HEK293 (cell line): ENCODE results near the gene LTBP1.

Experiments
- CTCF ChIA-PET: fragments of 350-600 bp; formaldehyde crosslinking; extraction: SDS; loops from one replicate; lab custom pipeline; 2021; ENCODE audit warnings: antibody characterized with exemption; lab: Yijun Ruan, JAX
- POLR2A ChIA-PET: fragments of 300-600 bp; formaldehyde crosslinking; extraction: SDS; loops from one replicate; lab custom pipeline; 2020; ENCODE audit warnings: antibody characterized with exemption, inconsistent platforms; lab: Yijun Ruan, JAX
- H3K27ac ChIP-seq: fragments of 200-500 bp; sonication (Bioruptor generic); 2 replicates; pipeline ENCODE4 v1.5.1; 2014; ENCODE audit warnings: low read depth, low read length, control low read depth, inconsistent platforms; ENCODE audit errors: extremely low read depth
- H3K36me3 ChIP-seq, 2 experiments: fragments of 200-500 bp in 1 of 2; sonication (Bioruptor generic) in 1 of 2; 1 replicate in 1 of 2; 2 replicates in 1 of 2; pipeline ENCODE4 v1.5.1; 2014 to 2017; ENCODE audit warnings: inconsistent platforms in 2 of 2, low read length in 2 of 2; ENCODE audit not compliant: control insufficient read depth in 2 of 2, insufficient read depth in 1 of 2
- H3K4me1 ChIP-seq: fragments of 200-500 bp; sonication (Bioruptor generic); 2 replicates; pipeline ENCODE4 v1.5.1; 2014; ENCODE audit warnings: mild to moderate bottlenecking, low read length, inconsistent platforms; ENCODE audit not compliant: control insufficient read depth, insufficient read depth
- H3K4me3 ChIP-seq: 2 replicates; pipeline ENCODE4 v1.5.1; 2011; ENCODE audit warnings: low read depth, mild to moderate bottlenecking, control low read depth, low read length, moderate library complexity
- H3K9me3 ChIP-seq: fragments of 200-500 bp; sonication (Bioruptor generic); 2 replicates; pipeline ENCODE4 v1.5.1; 2014; ENCODE audit warnings: low read depth, low read length, inconsistent platforms; ENCODE audit not compliant: control insufficient read depth, insufficient read depth
- CTCF ChIP-seq: fragments of 450-650 bp; formaldehyde crosslinking; IDR thresholded peaks from 2 replicates; pipeline ENCODE4 v1.5.1; 2016; ENCODE audit warnings: missing biosample characterization, missing genetic modification characterization
- HOXC10 ChIP-seq: sonication (generic); formaldehyde crosslinking; IDR thresholded peaks from 2 replicates; pipeline ENCODE4 v1.8.1; 2023; ENCODE audit warnings: mild to moderate bottlenecking, missing genetic modification reagents
- KLF1 ChIP-seq: fragments of 450-650 bp; formaldehyde crosslinking; IDR thresholded peaks from 2 replicates; pipeline ENCODE4 v1.5.1; 2016; ENCODE audit warnings: missing biosample characterization, missing genetic modification characterization
- KLF7 ChIP-seq: fragments of 450-650 bp; formaldehyde crosslinking; IDR thresholded peaks from 2 replicates; pipeline ENCODE4 v1.5.1; 2016; ENCODE audit warnings: missing biosample characterization, missing genetic modification characterization, borderline replicate concordance
- PATZ1 ChIP-seq: fragments of 450-650 bp; formaldehyde crosslinking; IDR thresholded peaks from 2 replicates; pipeline ENCODE4 v1.5.1; 2016; ENCODE audit warnings: missing biosample characterization, missing genetic modification characterization
- ZBTB10 ChIP-seq: fragments of 450-650 bp; formaldehyde crosslinking; IDR thresholded peaks from 2 replicates; pipeline ENCODE4 v1.5.1; 2016; ENCODE audit warnings: missing biosample characterization, missing genetic modification characterization
- ZBTB26 ChIP-seq: fragments of 450-650 bp; formaldehyde crosslinking; optimal IDR thresholded peaks from 2 replicates; pipeline ENCODE3; 2016; ENCODE audit warnings: missing biosample characterization, mild to moderate bottlenecking, missing genetic modification characterization
- ZBTB49 ChIP-seq: fragments of 450-650 bp; formaldehyde crosslinking; IDR thresholded peaks from 2 replicates; pipeline ENCODE4 v1.5.1; 2016; ENCODE audit warnings: missing biosample characterization, missing genetic modification characterization, low read depth
- ZNF112 ChIP-seq: fragments of 450-650 bp; formaldehyde crosslinking; IDR thresholded peaks from 2 replicates; pipeline ENCODE4 v1.5.0; 2017; ENCODE audit warnings: missing biosample characterization, missing genetic modification characterization
- ZNF132 ChIP-seq: fragments of 450-650 bp; formaldehyde crosslinking; IDR thresholded peaks from 2 replicates; pipeline ENCODE4 v1.5.1; 2017; ENCODE audit warnings: missing biosample characterization, missing genetic modification characterization, borderline replicate concordance
- ZNF2 ChIP-seq: fragments of 450-650 bp; formaldehyde crosslinking; IDR thresholded peaks from 2 replicates; pipeline ENCODE4 v1.5.1; 2016; ENCODE audit warnings: missing biosample characterization, missing genetic modification characterization
- ZNF518A ChIP-seq: fragments of 450-650 bp; formaldehyde crosslinking; conservative IDR thresholded peaks from 2 replicates; pipeline ENCODE4 v1.5.1; 2016; ENCODE audit warnings: low read depth, missing biosample characterization, missing genetic modification characterization
- ZNF544 ChIP-seq: fragments of 450-650 bp; formaldehyde crosslinking; IDR thresholded peaks from 2 replicates; pipeline ENCODE4 v1.5.0; 2017; ENCODE audit warnings: missing biosample characterization, missing genetic modification characterization
- ZNF664 ChIP-seq: fragments of 450-650 bp; formaldehyde crosslinking; IDR thresholded peaks from 2 replicates; pipeline ENCODE4 v1.5.1; 2016; ENCODE audit warnings: missing biosample characterization, missing genetic modification characterization
- ZNF707 ChIP-seq: fragments of 450-650 bp; formaldehyde crosslinking; IDR thresholded peaks from 2 replicates; pipeline ENCODE4 v1.5.1; 2016; ENCODE audit warnings: missing biosample characterization, missing genetic modification characterization
- ZSCAN16 ChIP-seq: fragments of 450-650 bp; formaldehyde crosslinking; IDR thresholded peaks from 2 replicates; pipeline ENCODE4 v1.5.1; 2016; ENCODE audit warnings: missing biosample characterization, missing genetic modification characterization

The LTBP1 gene

GRCh38 chr2:32931945-32932709 lies 14.6 kb upstream of the LTBP1 start:
- no peak overlapping the region for H3K4me3 ChIP-seq
- no peaks in the 10 kb centered on the region for H3K9me3 ChIP-seq
- ChIA-PET POLR2A (no interaction called here), CTCF (interaction anchor here (0.7 kb wide), 1 partner anchor 15 kb away, joined by 3 read pairs; no protein-coding TSS in a partner anchor)
- TF ChIP-seq ZBTB26 (no peak), ZNF132 (tag by site-specific recombination) (no peak), ZNF518A (no peak), ZBTB49 (tag by site-specific recombination) (no peak)
- no peaks in the 10 kb centered on the region for H3K4me1 ChIP-seq
- no peak overlapping the region for H3K27ac ChIP-seq
- H3K36me3 ChIP-seq = no peaks in the 10 kb centered on the region

- H3K27ac ChIP-seq = no peak overlapping the region
- H3K4me3 ChIP-seq = no peak overlapping the region
- ChIA-PET CTCF (interaction anchor here (1.0 kb wide), 1 partner anchor 160 kb away, joined by 3 read pairs; no protein-coding TSS in a partner anchor), POLR2A (no interaction called here)
- no peaks in the 10 kb centered on the region for H3K4me1 ChIP-seq
- no peaks in the 10 kb centered on the region for H3K36me3 ChIP-seq
- no peaks in the 10 kb centered on the region for H3K9me3 ChIP-seq
- TF ChIP-seq ZNF707 (no peak), CTCF (tag by site-specific recombination) (no peak), KLF1 (no peak), ZNF112 (tag by site-specific recombination) (no peak), ZSCAN16 (no peak), ZNF544 (tag by site-specific recombination) (no peak), KLF7 (tag by site-specific recombination) (no peak), PATZ1 (no peak), ZBTB10 (tag by site-specific recombination) (no peak), ZNF664 (tag by site-specific recombination) (no peak), ZNF2 (no peak), HOXC10 (CRISPR knock-in tag) (no peak)
Measured at GRCh38 chr2:32932825-32933755, 13.7 kb upstream of the LTBP1 start.
